Kidney epithelial cell (primary cell): ENCODE data around the gene SLC10A4. TPM values are rescaled to one million over a fixed set of nuclear protein-coding genes. Genes with fewer than 3 reads are reported as not detected.
"Not testable (repeated sequence)": the region's sequence is repeated elsewhere in the genome, so short reads cannot be mapped to it uniquely, and the experiment has no call there.

Experiments used
- DNase-seq: peaks from one replicate; pipeline ENCODE4 v3.0.0-alpha.2; 2010; ENCODE audit warnings: low read depth
- H3K27me3 ChIP-seq: 2 replicates; pipeline ENCODE4 v1.6.0; 2011; ENCODE audit warnings: low read length; ENCODE audit not compliant: control insufficient read depth, insufficient read depth
- H3K36me3 ChIP-seq: 2 replicates; pipeline ENCODE4 v1.5.1; 2011; ENCODE audit warnings: low read length; ENCODE audit not compliant: control insufficient read depth, insufficient read depth
- H3K4me3 ChIP-seq: 2 replicates; pipeline ENCODE4 v1.5.1; 2011; ENCODE audit warnings: low read depth, mild to moderate bottlenecking, control low read depth, low read length
- CTCF ChIP-seq: IDR thresholded peaks from 2 replicates; pipeline ENCODE4 v1.5.1; 2011; ENCODE audit warnings: mild to moderate bottlenecking, moderate library complexity, low read length, control low read depth, inconsistent platforms; ENCODE audit not compliant: insufficient read depth, poor library complexity, severe bottlenecking
- total RNA-seq: library from RNA; depleted of rRNA; stranded (reverse); fragments of >200 nt; gene quantifications from 2 replicates; pipeline ENCODE4 v1.2.3, GENCODE V29; 2015

Gene SLC10A4
- total RNA-seq, 1 donor from 2014 or later: 0.58 TPM

GRCh38 chr4:48449151-48449550 is 34.0 kb upstream of the SLC10A4 start:
- Histone ChIP-seq H3K36me3 (no peaks in the 10 kb centered on the region), H3K27me3 (no peaks in the 10 kb centered on the region), H3K4me3 (no peak overlapping the region)
- no peak for DNase-seq
- no peak for TF ChIP-seq CTCF

GRCh38 chr4:48450740-48451139 is 32.4 kb upstream of the SLC10A4 start:
- no peaks in the 10 kb centered on the region for H3K27me3 ChIP-seq
- H3K36me3 ChIP-seq: no peaks in the 10 kb centered on the region
- no peak for TF ChIP-seq CTCF
- no peak for DNase-seq
- no peak overlapping the region for H3K4me3 ChIP-seq

GRCh38 chr4:48451656-48452055 is 31.5 kb upstream of the SLC10A4 start:
- H3K4me3 ChIP-seq, DNase-seq, H3K27me3 ChIP-seq, H3K36me3 ChIP-seq: not testable (repeated sequence)

- no peak for DNase-seq
- TF ChIP-seq CTCF: no peak
- H3K27me3 ChIP-seq: no peaks in the 10 kb centered on the region
- no peak overlapping the region for H3K4me3 ChIP-seq
- no peaks in the 10 kb centered on the region for H3K36me3 ChIP-seq
Observed at GRCh38 chr4:48454591-48454990, 28.6 kb upstream of the SLC10A4 start.

- H3K36me3 ChIP-seq: no peaks in the 10 kb centered on the region
- no peak for DNase-seq
- no peak overlapping the region for H3K4me3 ChIP-seq
- H3K27me3 ChIP-seq: no peaks in the 10 kb centered on the region
- no peak for TF ChIP-seq CTCF
Observed at GRCh38 chr4:48461000-48461399, 22.1 kb upstream of the SLC10A4 start.

GRCh38 chr4:48462363-48462762 is 20.8 kb upstream of the SLC10A4 start:
- no peaks in the 10 kb centered on the region for H3K27me3 ChIP-seq
- H3K36me3 ChIP-seq: no peaks in the 10 kb centered on the region
- TF ChIP-seq CTCF: no peak
- H3K4me3 ChIP-seq: no peak overlapping the region
- no peak for DNase-seq
